ENCODE measurements around the gene GALNT12.

Gene GALNT12

DNA sequence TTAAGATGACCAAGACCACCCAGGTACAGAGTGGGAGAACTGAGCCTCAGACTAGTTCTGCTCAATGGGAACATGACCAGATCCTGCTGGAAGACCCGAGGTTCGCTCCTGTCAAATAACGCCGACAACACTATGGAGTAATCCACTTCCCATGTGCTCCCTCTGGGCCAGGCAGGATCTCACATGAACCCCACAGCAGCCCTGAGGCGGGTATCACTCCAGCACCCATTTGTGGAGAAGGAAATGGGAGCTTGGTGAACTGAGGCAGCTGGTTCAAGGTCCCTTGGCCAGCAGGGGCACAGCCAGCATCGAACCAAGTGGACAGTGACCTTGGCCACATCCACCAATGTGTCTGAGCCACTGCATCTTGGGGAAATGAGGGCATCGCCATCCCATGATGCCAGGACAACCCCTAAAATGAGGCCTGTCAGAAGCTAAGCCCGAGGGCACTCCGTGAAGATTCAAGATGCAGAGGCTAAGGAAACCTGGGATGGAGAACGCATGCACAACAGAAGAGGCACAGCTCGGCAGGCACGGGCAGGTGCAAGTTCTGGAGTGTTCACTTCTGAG, 19.6 kb upstream of the GALNT12 start:
- Histone ChIP-seq H3K9ac (ENCODE audit: insufficient read length) (no peak overlapping the region), H3K27ac (no peak overlapping the region), H3K36me3 (ENCODE audit: insufficient read depth, low read length) (peaks cover 10% of the 10 kb centered on the region; the same call in 1 of the 2 replicates), H3K9me3 (ENCODE audit: low read depth, low read length) (no peaks in the 10 kb centered on the region), H3K4me3 (no peak overlapping the region)
- DNase-seq (ENCODE audit: low read depth, low spot score), result no peak
- TF ChIP-seq FOXP2 (optimal IDR thresholded peaks at IDR 0.05; ENCODE audit: control extremely low read depth, extremely low read length, insufficient read depth), result no peak
- TF ChIP-seq EZH2 (IDR thresholded peaks at IDR 0.05), result no peak
- no peak for TF ChIP-seq POLR2AphosphoS5 (IDR thresholded peaks at IDR 0.05; ENCODE audit: borderline replicate concordance, low read depth, low read length)

DNA sequence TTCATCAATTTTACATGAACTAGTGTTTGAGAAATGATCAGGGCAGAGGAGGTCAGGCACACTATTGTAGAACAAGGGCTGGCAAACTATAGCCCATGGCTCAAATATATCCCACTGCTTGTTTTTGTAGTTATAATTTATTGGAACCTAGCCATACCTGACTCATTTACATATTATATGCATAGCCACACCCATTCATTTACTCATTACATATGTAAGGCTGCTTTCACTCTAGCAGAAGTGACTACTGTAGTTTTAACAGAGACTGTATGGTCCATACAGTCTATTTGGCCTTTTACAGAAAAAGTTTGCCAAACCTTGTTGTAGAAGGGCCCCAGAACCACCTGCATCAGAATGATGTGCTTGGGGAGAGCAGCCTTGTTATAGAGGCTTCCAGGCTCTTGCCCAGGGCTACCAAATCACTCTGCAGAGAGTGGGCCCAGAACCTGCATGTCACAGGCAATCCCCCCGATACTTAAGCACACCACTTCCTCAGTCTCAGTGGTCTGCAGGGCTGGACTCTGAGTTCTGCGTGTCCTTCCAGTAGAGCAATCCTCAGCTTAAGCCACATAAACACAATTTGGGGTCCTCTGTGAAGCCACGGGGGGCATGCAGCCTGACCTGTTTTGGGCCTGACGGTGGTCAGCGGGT, 17.9 kb upstream of the GALNT12 start:
- Histone ChIP-seq H3K9ac (ENCODE audit: insufficient read length) (no peak overlapping the region), H3K36me3 (ENCODE audit: insufficient read depth, low read length) (peaks cover 10% of the 10 kb centered on the region; the same call in 1 of the 2 replicates), H3K27ac (no peak overlapping the region), H3K9me3 (ENCODE audit: low read depth, low read length) (no peaks in the 10 kb centered on the region), H3K4me3 (no peak overlapping the region)
- DNase-seq (ENCODE audit: low read depth, low spot score), result no peak
- TF ChIP-seq POLR2AphosphoS5 (IDR thresholded peaks at IDR 0.05; ENCODE audit: borderline replicate concordance, low read depth, low read length) (no peak), FOXP2 (optimal IDR thresholded peaks at IDR 0.05; ENCODE audit: control extremely low read depth, extremely low read length, insufficient read depth) (no peak), EZH2 (IDR thresholded peaks at IDR 0.05) (no peak)

DNA sequence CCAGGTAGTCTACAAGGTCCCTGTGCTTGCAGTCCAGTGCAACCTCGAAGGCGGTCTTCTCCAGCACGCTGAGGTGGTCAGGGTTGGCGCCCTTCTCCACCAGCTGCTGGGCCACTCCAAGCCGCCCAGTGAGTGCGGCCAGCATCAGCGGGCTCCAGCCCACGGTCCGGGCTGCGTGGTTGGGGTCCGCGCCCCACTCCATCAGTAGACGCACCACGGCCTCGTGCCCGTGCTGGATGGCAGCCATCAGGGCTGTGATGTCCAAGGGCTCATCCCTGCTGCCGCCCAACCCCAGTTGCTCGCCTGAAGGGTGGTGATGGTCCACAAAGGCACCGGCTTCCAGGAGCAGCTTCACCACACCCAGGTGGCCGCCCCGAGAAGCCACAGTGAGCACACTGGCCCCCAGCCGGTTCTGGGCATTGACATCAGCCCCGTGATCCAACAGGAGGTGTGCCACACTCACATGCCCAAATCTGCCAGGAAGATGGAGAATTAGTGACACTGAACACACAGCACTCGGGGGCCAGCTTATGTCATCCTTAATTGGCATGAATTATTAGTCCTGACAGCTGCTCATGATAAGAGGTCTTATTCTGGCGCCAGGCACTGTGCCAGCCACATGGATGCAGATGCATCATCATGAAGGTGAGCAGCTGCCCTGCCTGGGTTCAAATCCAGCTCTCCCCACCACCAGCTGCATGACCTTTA, 17.2 kb upstream of the GALNT12 start:
- H3K36me3 ChIP-seq (ENCODE audit: insufficient read depth, low read length), result peaks cover 10% of the 10 kb centered on the region; the same call in 1 of the 2 replicates
- H3K4me3 ChIP-seq, result no peak overlapping the region

DNA sequence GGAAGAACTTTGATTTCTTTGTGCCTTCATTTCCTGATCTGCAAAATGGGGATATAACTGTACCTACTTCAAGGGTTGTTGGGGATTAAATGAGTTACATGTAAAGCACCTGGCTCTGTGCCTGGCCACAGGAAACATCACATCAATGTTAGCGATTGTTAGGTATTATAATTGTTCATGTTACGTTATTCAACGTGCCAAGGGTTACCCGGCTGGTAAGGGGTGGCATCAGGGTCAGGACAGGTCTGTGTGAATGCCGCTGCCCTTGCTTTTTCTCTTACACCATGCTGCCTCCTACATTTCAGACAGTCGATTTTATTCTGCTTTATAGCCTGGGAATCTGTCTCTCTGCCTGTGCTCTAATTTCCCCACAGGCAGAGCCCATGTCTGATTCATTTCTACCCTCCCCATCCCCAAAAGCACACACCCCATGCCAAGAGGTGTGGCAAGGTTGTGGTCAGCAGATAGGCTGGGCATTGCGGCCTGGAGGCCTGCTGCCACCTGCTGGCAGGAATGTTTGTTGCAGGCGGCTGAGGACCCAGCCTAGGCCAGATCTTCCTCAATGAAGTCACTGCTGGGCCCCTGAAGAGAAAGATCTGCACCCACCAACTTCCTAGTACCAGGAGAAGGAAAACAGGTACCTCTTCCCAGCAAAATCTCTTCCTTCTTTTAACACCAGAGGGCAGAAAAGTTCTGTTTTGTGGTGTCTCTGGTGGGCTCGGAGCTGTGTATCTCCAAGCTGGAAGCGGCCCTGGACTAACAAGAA, 16.4 kb upstream of the GALNT12 start:
- no peaks in the 10 kb centered on the region for H3K9me3 ChIP-seq (ENCODE audit: low read depth, low read length)
- no peak overlapping the region for H3K4me3 ChIP-seq
- no peak for DNase-seq (ENCODE audit: low read depth, low spot score)
- peaks cover 10% of the 10 kb centered on the region; the same call in 1 of the 2 replicates for H3K36me3 ChIP-seq (ENCODE audit: insufficient read depth, low read length)
- no peak for TF ChIP-seq FOXP2 (optimal IDR thresholded peaks at IDR 0.05; ENCODE audit: control extremely low read depth, extremely low read length, insufficient read depth)
- TF ChIP-seq EZH2 (IDR thresholded peaks at IDR 0.05), result no peak
- no peak for TF ChIP-seq POLR2AphosphoS5 (IDR thresholded peaks at IDR 0.05; ENCODE audit: borderline replicate concordance, low read depth, low read length)
- H3K27ac ChIP-seq, result no peak overlapping the region
- no peak overlapping the region for H3K9ac ChIP-seq (ENCODE audit: insufficient read length)

More for the DNA sequence above, 17.2 kb upstream of the GALNT12 start:
- no peak overlapping the region for H3K9ac ChIP-seq (ENCODE audit: insufficient read length)
- H3K27ac ChIP-seq, result no peak overlapping the region
- no peak for TF ChIP-seq POLR2AphosphoS5 (IDR thresholded peaks at IDR 0.05; ENCODE audit: borderline replicate concordance, low read depth, low read length)
- TF ChIP-seq EZH2 (IDR thresholded peaks at IDR 0.05), result no peak
- TF ChIP-seq FOXP2 (optimal IDR thresholded peaks at IDR 0.05; ENCODE audit: control extremely low read depth, extremely low read length, insufficient read depth), result no peak
- H3K9me3 ChIP-seq (ENCODE audit: low read depth, low read length), result no peaks in the 10 kb centered on the region
- no peak for DNase-seq (ENCODE audit: low read depth, low spot score)

DNA sequence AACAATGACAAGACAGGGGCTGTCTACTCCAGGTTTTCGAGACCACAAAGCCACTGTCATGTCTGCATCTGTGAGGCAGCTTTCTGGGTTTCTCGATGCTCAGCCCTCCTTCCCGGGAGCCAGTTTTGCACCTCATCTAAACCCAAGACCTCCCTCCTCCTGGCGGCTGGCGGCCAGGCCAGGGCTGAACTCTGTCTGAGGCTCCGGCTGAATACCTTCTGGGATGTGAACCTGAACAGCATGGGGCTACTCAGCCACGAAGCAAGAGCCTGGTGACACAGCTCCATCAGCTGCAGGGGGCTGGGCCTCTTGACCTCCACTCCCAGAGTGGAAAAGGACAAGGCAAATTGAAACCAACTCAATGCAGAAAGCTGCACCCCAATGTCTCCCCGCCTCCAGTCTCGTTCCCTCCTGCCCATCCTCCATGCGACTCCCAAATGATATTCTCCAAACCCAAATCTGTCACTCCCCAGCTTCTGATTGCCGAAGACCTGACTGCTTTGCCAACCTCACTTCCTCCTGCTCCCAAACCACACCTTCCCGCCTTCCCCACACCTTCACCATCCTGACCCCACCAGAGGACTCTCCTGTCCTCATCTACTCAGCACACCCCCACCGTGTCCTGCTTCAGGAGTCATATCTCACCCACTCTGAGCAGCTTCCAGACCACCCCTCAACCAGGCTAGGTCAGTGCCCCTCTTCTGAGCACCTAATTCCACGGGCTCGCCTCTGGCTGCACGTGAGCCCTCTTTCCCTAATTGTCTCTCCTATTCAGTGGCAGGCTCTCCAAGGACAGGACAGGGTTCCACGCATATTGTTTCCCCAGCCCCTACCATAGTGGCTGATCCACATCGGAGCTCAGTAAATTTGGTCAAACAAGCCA, 15.6 kb upstream of the GALNT12 start:
- Histone ChIP-seq H3K9me3 (ENCODE audit: low read depth, low read length) (no peaks in the 10 kb centered on the region), H3K27ac (no peak overlapping the region), H3K36me3 (ENCODE audit: insufficient read depth, low read length) (peaks cover 10% of the 10 kb centered on the region; the same call in 1 of the 2 replicates), H3K4me3 (no peak overlapping the region), H3K9ac (ENCODE audit: insufficient read length) (no peak overlapping the region)
- TF ChIP-seq POLR2AphosphoS5 (IDR thresholded peaks at IDR 0.05; ENCODE audit: borderline replicate concordance, low read depth, low read length) (no peak), FOXP2 (optimal IDR thresholded peaks at IDR 0.05; ENCODE audit: control extremely low read depth, extremely low read length, insufficient read depth) (no peak), EZH2 (IDR thresholded peaks at IDR 0.05) (no peak)
- no peak for DNase-seq (ENCODE audit: low read depth, low spot score)

DNA sequence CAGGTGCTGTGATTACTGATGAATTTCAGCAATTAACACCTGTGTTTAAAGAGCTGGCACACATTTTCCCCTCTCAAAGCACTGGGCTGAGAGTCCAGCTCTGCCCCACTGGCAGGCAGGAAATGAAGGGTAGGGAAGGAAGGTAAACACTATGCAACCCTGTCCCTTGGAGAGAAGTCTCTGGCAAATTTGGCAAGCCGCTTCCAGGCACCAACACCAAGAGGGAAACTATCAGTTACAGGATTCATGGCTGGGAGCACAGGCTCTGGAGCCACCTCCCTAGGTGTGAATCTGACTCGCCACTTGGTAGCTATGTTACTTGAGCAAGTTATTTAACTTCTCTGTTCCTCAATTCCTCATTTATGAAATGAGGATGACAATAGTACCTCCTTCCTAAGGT, 14.4 kb upstream of the GALNT12 start:
- H3K27ac ChIP-seq, result no peak overlapping the region
- no peak for DNase-seq (ENCODE audit: low read depth, low spot score)
- H3K36me3 ChIP-seq (ENCODE audit: insufficient read depth, low read length), result peaks cover 10% of the 10 kb centered on the region; the same call in 1 of the 2 replicates
- TF ChIP-seq EZH2 (IDR thresholded peaks at IDR 0.05), result no peak
- no peak for TF ChIP-seq POLR2AphosphoS5 (IDR thresholded peaks at IDR 0.05; ENCODE audit: borderline replicate concordance, low read depth, low read length)
- TF ChIP-seq FOXP2 (optimal IDR thresholded peaks at IDR 0.05; ENCODE audit: control extremely low read depth, extremely low read length, insufficient read depth), result no peak
- no peak overlapping the region for H3K9ac ChIP-seq (ENCODE audit: insufficient read length)
- H3K9me3 ChIP-seq (ENCODE audit: low read depth, low read length), result no peaks in the 10 kb centered on the region
- no peak overlapping the region for H3K4me3 ChIP-seq

DNA sequence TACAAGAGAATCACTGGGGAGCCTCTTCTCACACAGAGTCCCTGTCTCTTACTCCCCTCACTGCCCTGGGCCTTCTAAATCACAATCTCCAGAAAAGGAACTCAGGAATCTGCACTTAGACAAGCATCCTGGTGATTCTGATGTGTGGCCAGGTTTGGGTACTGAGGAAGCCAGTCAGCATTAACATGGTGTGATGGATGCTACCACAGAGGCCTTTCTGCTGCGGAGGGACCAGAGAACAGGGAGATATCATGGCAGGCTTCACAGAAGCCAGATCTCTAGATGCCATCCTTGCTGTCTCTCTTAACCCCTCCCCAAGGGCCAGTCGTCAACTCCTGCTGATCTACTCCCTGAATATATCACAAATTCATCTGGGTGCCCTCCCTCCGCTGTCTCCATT, 12.7 kb upstream of the GALNT12 start:
- DNase-seq (ENCODE audit: low read depth, low spot score), result no peak
- H3K4me3 ChIP-seq, result peak overlapping the region; percentile 88; the same call in 1 of the 2 replicates
- peaks cover 6% of the 10 kb centered on the region; the same call in 1 of the 2 replicates for H3K36me3 ChIP-seq (ENCODE audit: insufficient read depth, low read length)
- TF ChIP-seq EZH2 (IDR thresholded peaks at IDR 0.05) (no peak), FOXP2 (optimal IDR thresholded peaks at IDR 0.05; ENCODE audit: control extremely low read depth, extremely low read length, insufficient read depth) (no peak), POLR2AphosphoS5 (IDR thresholded peaks at IDR 0.05; ENCODE audit: borderline replicate concordance, low read depth, low read length) (no peak)
- no peak overlapping the region for H3K27ac ChIP-seq
- H3K9me3 ChIP-seq (ENCODE audit: low read depth, low read length), result no peaks in the 10 kb centered on the region
- H3K9ac ChIP-seq (ENCODE audit: insufficient read length), result no peak overlapping the region

Data from SK-N-MC (cell line).